NCI-H460 (cell line): ENCODE data around the gene OR2T8. TPM values are rescaled to one million over a fixed set of nuclear protein-coding genes. Genes with fewer than 3 reads are reported as not detected.
"Not testable (repeated sequence)": the region's sequence is repeated elsewhere in the genome, so short reads cannot be mapped to it uniquely, and the experiment has no call there.

Experiments
- DNase-seq: peaks from one replicate; pipeline ENCODE4 v3.0.0-alpha.2; 2016; ENCODE audit warnings: low read depth; ENCODE audit errors: extremely low read depth
- polyA plus RNA-seq: library from polyadenylated mRNA; depleted of rRNA; stranded (reverse); fragments of >200 nt; gene quantifications from 2 replicates; pipeline ENCODE4 v1.2.3, GENCODE V29; 2014; cell fraction: nucleus; rRNA removed
- total RNA-seq: library from RNA; depleted of rRNA; stranded (reverse); fragments of >200 nt; shearing (Covaris generic); gene quantifications from 2 replicates; pipeline ENCODE4 v1.2.3, GENCODE V29; 2014; rRNA removed

OR2T8 gene
- total RNA-seq: not detected in 2 replicates
- not detected in 2 replicates for polyA plus RNA-seq

GRCh38 chr1:247919952-247920351 lies at the start of gene OR2T8:
Gene OR2T8, plus strand, starts transcription at chr1:247920252. Its CDS starts 766 bp downstream, at chr1:247921018.
- no peak for DNase-seq

DNA sequence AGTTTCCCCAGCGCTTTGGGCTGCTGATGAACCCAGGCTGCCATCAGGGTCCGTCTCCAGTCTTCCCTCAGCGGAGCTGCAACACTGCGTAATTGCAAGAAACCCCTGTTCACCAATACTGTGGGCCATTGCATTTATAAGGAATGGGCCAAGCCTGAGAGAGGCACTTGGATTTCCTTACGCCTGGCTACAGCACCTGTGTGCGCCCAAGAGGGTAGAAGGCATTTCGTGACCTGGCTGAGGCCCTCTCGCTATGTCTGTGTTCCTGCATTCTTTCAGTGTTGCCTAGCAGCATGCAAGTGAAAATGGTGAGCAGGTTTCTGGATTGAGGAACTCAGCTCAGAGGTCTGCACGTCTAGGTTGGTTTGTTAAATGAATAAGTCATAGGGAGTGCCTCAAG lies 36.7 kb upstream of the OR2T8 start:
- DNase-seq: no peak

- DNase-seq: no peak
Observed at GRCh38 chr1:247884797-247885413, 35.1 kb upstream of the OR2T8 start.

DNA sequence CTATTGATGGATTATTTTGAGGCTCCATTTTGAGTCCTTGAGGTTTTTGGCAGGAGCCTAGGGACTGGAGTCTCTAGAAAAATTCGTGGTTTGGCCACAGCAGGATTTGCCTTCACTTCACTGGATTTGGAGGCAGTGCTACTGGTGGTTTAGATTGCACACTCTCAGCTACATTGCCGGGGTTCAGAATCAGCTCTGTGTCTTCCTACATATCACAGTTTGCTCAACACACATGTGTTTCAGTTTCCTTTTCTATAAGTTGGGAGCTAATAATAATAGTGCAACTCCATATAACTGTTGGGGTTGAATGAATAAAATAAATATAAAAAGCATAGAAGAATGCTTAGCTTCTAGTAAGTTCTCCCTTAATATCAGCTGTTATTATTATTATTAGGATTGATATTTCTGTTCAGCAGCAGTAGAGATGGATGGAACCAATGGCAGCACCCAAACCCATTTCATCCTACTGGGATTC lies 24.9 kb upstream of the OR2T8 start, which contains the start of gene OR2W3:
Gene OR2W3 (plus strand): TSS at position 425 of the 475 bp plus-strand sequence. CDS start 0 bp downstream, at position 425.
- no peak for DNase-seq

- no peak for DNase-seq
Observed at GRCh38 chr1:247895976-247896375, 24.1 kb upstream of the OR2T8 start.

DNA sequence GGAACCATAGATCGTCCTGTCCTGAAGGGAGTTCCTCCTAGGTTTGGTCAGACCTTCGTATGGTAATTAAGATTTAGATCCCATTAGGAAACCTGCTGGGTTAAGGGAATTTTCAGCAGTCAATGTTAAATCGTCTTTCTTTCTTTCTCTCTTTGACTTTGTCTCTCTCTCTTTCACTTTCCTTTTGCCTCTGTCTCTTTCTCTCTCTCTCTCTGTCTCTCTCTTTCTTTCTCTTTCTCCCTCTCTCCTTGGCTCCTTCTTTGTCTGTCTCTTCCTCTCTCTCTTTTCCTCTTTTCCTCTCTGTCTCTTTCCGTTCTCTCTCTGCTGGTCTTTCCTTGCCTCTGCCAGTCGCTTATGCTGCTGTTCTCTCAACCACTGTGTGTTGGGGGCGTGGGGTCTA lies 15.9 kb upstream of the OR2T8 start:
- no peak for DNase-seq

GRCh38 chr1:247905181-247905580 lies 14.9 kb upstream of the OR2T8 start:
- no peak for DNase-seq

DNA sequence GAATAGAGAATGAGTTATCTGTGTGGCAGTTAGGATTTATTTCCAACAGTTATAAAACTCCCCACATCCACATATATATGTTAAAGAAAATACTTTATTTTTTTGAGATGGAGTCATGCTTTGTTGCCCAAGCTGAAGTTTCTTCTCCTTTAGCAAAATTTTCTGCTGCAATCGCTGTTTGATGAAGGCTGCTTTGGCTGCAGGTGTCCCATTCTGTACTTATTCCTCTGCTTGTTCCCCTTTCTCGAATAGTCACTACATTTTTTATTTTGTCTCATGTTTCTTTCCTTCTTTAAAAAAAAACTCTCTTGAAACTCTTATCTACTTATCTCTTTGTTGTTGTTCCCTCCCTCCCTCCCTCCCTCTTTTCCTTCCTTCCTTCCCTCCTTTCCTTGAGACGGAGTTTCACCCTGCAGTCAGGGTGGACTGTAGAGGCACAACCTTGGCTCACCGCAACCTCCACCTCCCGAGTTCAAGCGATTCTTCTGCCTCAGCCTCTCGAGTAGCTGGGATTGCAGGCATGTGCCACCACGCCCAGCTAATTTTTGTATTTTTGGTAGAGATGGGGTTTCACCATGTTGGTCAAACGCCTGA lies 14.0 kb upstream of the OR2T8 start:
- DNase-seq: no peak

DNA sequence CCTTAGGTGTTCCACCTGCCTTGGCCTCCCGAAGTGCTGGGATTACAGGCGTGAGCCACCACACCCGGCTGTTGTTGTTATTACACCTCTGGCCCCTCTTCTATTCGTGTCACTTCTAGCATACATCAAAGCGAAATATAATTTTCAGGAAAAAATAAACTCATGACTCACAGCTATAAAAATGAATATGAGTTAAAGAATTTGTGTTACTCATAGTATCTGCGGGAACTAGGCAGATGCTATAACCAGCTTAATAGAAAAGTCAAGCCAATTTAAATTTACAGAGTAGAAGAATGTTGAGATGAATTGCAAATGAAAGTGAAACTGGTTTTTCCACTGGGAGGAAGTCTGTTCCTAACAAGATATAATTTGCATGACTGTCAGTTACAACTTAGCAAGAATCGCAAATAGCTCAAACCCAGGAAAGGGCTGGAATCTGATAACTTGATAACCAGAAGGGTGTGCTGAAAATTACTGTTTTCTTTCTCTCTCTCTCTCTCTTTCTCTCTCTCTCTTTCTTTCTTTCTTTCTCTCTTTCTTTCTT lies 13.5 kb upstream of the OR2T8 start:
- DNase-seq: no peak

DNA sequence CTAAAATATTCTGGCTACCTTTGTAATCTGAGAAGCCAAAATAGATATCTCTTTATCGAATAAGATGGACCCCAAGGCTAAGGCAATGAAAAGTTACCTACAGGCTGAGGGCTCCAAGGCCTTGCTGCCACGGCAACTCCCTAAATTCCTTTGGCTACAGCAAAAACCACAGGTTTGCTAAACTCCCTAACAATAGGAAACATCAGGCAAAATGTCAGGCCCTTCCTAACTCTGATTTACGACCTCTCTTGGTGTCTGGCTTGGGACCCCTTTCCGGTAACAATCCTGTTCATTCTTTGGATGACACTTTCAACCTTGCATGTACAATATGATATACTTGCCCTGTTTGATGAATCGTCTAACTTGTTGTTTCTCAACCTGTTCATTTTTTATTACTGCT lies 11.3 kb upstream of the OR2T8 start:
- DNase-seq: no peak

DNA sequence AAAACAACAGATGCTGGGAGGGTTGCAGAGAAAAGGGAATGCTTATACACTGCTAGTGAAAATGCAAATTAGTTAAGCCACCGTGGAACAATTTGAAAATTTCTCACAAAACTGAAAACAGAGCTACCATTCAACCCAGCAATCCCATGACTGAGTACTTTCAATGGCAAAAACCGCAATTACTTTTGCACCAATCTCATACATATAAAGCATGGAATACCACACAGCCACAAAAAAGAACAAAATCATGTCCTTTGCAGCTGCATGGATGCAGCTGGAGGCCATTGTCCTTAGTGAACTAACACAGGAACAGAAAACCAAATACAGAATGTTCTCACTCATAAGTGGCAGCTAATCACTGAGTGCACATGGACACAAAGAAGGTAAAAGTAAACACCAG lies 6.3 kb upstream of the OR2T8 start:
- no peak for DNase-seq

DNA sequence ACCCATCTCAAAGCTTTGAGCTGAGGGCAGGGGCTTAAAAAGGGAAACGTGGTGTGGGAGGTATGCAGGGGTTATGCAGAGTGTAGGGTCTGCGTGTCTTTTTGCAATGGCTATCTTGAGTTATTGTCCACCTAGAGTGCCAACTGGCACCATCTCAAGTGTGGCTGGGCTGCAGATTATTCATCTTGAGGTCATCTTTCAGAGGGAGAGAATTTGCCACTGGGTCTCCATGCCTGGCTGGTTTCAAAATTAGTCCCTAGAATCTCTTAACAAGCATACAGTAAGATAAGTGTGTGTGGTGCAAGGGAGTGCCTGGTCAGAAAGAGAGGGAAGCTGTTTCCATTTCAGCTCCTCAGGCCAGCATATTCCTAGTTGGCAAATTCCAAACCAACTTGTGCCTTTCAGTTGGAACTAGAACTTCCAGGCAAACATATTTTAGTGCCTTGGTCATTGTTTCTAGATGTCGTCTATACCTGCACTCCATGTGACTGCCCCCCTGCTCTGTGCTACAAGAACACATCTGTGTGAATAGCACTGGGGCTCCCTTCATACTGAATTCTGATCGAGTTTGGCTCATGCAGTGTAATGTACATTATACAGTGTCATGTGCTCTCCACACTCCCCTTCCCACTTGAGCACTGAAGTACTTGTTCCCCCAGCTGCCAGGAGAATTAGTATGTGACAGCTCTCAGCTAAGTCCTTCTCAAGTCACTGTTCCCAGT lies 5.0 kb upstream of the OR2T8 start:
- DNase-seq: no peak

DNA sequence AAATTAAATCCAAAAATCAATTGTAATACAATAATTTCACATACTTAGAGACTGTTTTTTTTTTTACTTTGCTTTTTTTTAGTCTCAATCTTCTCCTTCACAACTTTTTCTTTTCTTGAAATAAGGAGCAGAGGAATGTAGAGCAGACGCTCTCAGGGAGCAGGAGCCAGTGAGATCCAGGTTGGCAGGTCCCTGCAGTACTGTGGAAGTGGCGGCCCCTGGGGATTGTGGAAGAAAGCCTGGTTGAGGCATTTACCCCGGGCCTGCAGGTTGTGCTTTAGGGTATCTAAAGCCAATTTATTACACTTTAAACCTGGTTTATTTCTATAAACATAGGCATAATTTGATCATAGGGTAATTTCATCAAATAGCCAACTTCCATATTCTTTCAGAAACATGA lies 3.9 kb downstream of the OR2T8 start:
- DNase-seq: no peak

DNA sequence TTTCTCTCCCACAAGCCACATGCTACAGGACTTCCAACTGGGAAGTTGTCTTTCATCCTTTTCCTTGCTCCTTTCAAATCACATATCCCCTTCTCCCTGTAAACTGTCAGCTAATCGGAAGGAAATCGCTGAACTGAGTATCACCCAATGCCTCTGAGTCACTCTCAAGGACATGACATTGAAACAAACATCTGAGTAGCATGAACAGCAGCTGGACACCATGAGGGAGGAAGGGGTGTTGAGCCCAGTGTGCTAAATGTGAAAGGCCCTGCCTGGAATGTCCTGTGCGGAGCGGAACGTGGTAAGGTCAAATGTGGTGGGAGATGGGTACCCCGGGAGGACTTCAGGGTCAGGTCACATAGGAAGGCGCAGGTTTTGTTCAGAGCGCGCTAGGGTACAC lies 4.8 kb downstream of the OR2T8 start, which contains the start of gene OR2AJ1:
Gene OR2AJ1 (plus strand): TSS at position 22 of the 400 bp plus-strand sequence. CDS start 8,880 bp downstream, outside the sequence.
- DNase-seq: no peak

DNA sequence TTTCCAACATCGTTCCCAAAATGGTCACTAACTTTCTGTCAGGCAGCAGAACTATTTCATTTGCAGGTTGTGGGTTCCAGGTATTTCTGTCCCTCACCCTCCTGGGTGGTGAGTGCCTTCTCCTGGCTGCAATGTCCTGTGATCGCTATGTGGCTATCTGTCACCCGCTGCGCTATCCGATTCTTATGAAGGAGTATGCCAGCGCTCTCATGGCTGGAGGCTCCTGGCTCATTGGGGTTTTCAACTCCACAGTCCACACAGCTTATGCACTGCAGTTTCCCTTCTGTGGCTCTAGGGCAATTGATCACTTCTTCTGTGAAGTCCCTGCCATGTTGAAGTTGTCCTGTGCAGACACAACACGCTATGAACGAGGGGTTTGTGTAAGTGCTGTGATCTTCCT lies 13.9 kb downstream of the OR2T8 start:
- no peak for DNase-seq

GRCh38 chr1:247935781-247936180 lies 15.7 kb downstream of the OR2T8 start:
- DNase-seq: no peak

DNA sequence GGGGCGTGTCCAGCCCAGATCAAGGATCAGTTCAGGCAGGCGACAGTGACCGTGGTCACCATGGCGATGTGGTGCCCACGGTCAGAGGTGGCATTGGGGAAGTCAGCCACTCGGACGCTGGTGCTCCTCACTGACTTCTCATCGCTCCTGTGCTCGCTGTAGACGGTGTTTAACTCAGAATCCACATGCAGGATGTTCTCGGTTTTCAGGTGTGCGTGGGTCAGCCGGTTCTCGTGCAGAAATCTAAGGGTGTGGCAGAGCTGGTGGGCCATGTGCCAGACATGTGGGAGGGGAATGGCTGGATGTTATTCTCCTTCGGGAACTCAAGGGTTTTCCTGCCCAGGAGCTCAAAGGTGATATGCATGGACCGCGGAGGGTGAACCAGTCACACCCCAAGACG lies 16.4 kb downstream of the OR2T8 start:
- no peak for DNase-seq

GRCh38 chr1:247936965-247937734 lies 17.1 kb downstream of the OR2T8 start:
- DNase-seq: not testable (repeated sequence)

GRCh38 chr1:247942624-247943023 lies 22.6 kb downstream of the OR2T8 start:
- DNase-seq: no peak

- no peak for DNase-seq
Observed at GRCh38 chr1:247948558-247948957, 28.5 kb downstream of the OR2T8 start, which contains the start of gene OR2L8. Gene OR2L8, plus strand, starts transcription at chr1:247948858. Its CDS starts 0 bp downstream, at chr1:247948858.
